ENCODE measurements around the gene WDR44. TPM values are rescaled to one million over a fixed set of nuclear protein-coding genes. Genes with fewer than 3 reads are reported as not detected.

The WDR44 gene
- total RNA-seq, 1 experiment from 2014 or later: 18.4 TPM

DNA sequence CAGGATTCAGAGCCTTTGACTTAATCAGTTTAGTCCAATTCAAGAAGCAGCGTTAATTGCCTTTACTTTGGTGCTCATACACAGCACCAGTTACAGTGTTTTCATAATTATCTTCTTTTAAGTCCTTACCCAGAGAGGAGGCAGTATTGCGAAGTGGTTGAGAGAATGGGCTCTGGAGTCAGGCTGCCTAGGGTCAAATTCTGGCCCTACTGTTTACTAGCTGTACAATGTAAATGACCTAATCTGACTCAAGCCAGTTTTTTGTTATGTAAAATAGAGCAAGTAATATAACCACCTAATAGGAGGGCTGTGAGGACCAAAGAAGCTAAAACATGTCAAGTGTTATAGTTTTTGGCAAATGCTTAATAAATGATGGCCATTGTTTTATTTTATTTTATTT, 27.6 kb downstream of the WDR44 start:
- no peak overlapping the region for H3K27ac Mint-ChIP-seq
- no peaks in the 10 kb centered on the region for H3K9me3 Mint-ChIP-seq
- ATAC-seq: no peak
- H3K4me3 Mint-ChIP-seq: no peak overlapping the region
- POLR2A ChIA-PET: no interaction called here
- no peak for TF ChIP-seq ZNF232 (CRISPR knock-in tag; IDR thresholded peaks at IDR 0.05)
- TF ChIP-seq, protein P1, sequence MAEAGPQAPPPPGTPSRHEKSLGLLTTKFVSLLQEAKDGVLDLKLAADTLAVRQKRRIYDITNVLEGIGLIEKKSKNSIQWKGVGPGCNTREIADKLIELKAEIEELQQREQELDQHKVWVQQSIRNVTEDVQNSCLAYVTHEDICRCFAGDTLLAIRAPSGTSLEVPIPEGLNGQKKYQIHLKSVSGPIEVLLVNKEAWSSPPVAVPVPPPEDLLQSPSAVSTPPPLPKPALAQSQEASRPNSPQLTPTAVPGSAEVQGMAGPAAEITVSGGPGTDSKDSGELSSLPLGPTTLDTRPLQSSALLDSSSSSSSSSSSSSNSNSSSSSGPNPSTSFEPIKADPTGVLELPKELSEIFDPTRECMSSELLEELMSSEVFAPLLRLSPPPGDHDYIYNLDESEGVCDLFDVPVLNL (CRISPR knock-in tag; IDR thresholded peaks at IDR 0.05; ENCODE audit: borderline replicate concordance, low read depth): no peak
- TF ChIP-seq, protein P2, sequence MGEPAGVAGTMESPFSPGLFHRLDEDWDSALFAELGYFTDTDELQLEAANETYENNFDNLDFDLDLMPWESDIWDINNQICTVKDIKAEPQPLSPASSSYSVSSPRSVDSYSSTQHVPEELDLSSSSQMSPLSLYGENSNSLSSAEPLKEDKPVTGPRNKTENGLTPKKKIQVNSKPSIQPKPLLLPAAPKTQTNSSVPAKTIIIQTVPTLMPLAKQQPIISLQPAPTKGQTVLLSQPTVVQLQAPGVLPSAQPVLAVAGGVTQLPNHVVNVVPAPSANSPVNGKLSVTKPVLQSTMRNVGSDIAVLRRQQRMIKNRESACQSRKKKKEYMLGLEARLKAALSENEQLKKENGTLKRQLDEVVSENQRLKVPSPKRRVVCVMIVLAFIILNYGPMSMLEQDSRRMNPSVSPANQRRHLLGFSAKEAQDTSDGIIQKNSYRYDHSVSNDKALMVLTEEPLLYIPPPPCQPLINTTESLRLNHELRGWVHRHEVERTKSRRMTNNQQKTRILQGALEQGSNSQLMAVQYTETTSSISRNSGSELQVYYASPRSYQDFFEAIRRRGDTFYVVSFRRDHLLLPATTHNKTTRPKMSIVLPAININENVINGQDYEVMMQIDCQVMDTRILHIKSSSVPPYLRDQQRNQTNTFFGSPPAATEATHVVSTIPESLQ (CRISPR knock-in tag; IDR thresholded peaks at IDR 0.05): no peak
- TF ChIP-seq GABPB1 (CRISPR knock-in tag; IDR thresholded peaks at IDR 0.05): no peak
- TF ChIP-seq IRF2 (CRISPR knock-in tag; IDR thresholded peaks at IDR 0.05; ENCODE audit: borderline replicate concordance, low read depth): no peak
- TF ChIP-seq JUN (CRISPR knock-in tag; IDR thresholded peaks at IDR 0.05): no peak
- TF ChIP-seq, protein P3, sequence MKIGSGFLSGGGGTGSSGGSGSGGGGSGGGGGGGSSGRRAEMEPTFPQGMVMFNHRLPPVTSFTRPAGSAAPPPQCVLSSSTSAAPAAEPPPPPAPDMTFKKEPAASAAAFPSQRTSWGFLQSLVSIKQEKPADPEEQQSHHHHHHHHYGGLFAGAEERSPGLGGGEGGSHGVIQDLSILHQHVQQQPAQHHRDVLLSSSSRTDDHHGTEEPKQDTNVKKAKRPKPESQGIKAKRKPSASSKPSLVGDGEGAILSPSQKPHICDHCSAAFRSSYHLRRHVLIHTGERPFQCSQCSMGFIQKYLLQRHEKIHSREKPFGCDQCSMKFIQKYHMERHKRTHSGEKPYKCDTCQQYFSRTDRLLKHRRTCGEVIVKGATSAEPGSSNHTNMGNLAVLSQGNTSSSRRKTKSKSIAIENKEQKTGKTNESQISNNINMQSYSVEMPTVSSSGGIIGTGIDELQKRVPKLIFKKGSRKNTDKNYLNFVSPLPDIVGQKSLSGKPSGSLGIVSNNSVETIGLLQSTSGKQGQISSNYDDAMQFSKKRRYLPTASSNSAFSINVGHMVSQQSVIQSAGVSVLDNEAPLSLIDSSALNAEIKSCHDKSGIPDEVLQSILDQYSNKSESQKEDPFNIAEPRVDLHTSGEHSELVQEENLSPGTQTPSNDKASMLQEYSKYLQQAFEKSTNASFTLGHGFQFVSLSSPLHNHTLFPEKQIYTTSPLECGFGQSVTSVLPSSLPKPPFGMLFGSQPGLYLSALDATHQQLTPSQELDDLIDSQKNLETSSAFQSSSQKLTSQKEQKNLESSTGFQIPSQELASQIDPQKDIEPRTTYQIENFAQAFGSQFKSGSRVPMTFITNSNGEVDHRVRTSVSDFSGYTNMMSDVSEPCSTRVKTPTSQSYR (CRISPR knock-in tag; IDR thresholded peaks at IDR 0.05): no peak
- TF ChIP-seq GTF2I (CRISPR knock-in tag; conservative IDR thresholded peaks at IDR 0.05): no peak
- H3K4me1 Mint-ChIP-seq: peaks cover 24% of the 10 kb centered on the region
- H3K27me3 Mint-ChIP-seq (ENCODE audit: low read depth): no peaks in the 10 kb centered on the region
- DNase-seq (ENCODE audit: low spot score): no peak
- CTCF ChIA-PET: no interaction called here
- peaks cover 7% of the 10 kb centered on the region; the same call in 1 of the 2 replicates for H3K36me3 Mint-ChIP-seq

DNA sequence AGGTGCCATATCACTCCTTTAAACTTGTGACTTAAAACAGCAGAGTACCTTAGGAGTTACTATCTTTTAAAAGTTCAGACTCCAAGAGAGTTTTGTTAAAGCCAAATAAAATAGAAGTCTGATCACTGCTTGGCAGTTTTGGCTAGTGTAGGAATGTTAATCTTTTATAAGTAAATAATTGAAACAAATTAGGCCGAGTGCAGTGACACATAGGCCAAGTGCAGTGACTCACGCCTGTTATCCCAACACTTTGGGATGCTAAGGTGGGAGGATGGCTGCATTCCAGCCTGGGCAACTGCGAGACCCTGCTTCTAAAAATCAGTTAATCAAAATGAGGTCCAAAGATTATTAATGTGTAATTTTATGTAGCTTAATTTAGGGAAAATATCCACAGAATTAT, 37.2 kb downstream of the WDR44 start:
- TF ChIP-seq TEAD1 (CRISPR knock-in tag; IDR thresholded peaks at IDR 0.05): no peak
- TF ChIP-seq TEAD4 (CRISPR knock-in tag; IDR thresholded peaks at IDR 0.05): no peak
- CTCF ChIA-PET: interaction anchor here (0.6 kb wide), 1 partner anchor 52 kb away, joined by 3 read pairs; no protein-coding TSS in a partner anchor
- POLR2A ChIA-PET: interaction anchor here (0.7 kb wide), 1 partner anchor 44 kb away, joined by 3 read pairs; no protein-coding TSS in a partner anchor
- H3K4me1 Mint-ChIP-seq: no peaks in the 10 kb centered on the region
- H3K36me3 Mint-ChIP-seq: peaks cover 2% of the 10 kb centered on the region; the same call in 1 of the 2 replicates
- DNase-seq (ENCODE audit: low spot score) (no peak), ATAC-seq (no peak)
- no peak overlapping the region for H3K27ac Mint-ChIP-seq
- H3K9me3 Mint-ChIP-seq: no peaks in the 10 kb centered on the region
- H3K4me3 Mint-ChIP-seq: no peak overlapping the region
- no peaks in the 10 kb centered on the region for H3K27me3 Mint-ChIP-seq (ENCODE audit: low read depth)

DNA sequence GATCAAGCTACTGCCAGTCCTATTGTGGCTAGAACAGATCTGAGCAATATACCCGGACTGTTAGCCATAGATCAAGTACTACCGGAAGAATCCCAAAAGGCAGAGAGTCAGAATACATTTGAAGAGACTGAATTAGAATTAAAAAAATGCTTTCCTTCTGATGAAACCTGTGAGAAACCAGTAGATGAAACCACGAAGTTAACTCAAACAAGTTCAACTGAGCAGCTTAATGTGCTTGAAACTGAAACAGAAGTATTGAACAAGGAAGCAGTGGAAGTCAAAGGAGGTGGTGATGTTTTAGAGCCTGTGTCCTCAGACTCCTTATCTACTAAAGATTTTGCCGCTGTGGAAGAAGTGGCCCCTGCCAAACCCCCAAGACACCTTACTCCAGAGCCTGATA, 46.8 kb downstream of the WDR44 start:
- Mint-ChIP-seq H3K36me3 (peaks cover 10% of the 10 kb centered on the region), H3K27me3 (ENCODE audit: low read depth) (no peaks in the 10 kb centered on the region), H3K4me1 (no peaks in the 10 kb centered on the region), H3K9me3 (no peaks in the 10 kb centered on the region), H3K27ac (no peak overlapping the region), H3K4me3 (no peak overlapping the region)
- TF ChIP-seq EMX1 (CRISPR knock-in tag; IDR thresholded peaks at IDR 0.05) (no peak), JUN (CRISPR knock-in tag; IDR thresholded peaks at IDR 0.05) (no peak), MYBL2 (CRISPR knock-in tag; IDR thresholded peaks at IDR 0.05) (no peak), PRRX2 (CRISPR knock-in tag; IDR thresholded peaks at IDR 0.05) (no peak)
- TF ChIP-seq, protein P4, sequence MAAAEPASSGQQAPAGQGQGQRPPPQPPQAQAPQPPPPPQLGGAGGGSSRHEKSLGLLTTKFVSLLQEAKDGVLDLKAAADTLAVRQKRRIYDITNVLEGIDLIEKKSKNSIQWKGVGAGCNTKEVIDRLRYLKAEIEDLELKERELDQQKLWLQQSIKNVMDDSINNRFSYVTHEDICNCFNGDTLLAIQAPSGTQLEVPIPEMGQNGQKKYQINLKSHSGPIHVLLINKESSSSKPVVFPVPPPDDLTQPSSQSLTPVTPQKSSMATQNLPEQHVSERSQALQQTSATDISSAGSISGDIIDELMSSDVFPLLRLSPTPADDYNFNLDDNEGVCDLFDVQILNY (CRISPR knock-in tag; IDR thresholded peaks at IDR 0.05): no peak
- TF ChIP-seq, protein P5, sequence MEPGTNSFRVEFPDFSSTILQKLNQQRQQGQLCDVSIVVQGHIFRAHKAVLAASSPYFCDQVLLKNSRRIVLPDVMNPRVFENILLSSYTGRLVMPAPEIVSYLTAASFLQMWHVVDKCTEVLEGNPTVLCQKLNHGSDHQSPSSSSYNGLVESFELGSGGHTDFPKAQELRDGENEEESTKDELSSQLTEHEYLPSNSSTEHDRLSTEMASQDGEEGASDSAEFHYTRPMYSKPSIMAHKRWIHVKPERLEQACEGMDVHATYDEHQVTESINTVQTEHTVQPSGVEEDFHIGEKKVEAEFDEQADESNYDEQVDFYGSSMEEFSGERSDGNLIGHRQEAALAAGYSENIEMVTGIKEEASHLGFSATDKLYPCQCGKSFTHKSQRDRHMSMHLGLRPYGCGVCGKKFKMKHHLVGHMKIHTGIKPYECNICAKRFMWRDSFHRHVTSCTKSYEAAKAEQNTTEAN (CRISPR knock-in tag; IDR thresholded peaks at IDR 0.05): no peak
- TF ChIP-seq, protein P2 (CRISPR knock-in tag; IDR thresholded peaks at IDR 0.05): no peak
- no peak for DNase-seq (ENCODE audit: low spot score)
- ChIA-PET POLR2A (no interaction called here), CTCF (no interaction called here)
- ATAC-seq: no peak
